HG03139 (cell line): ENCODE data around the gene ATP10A.
"Not testable (repeated sequence)": the region's sequence is repeated elsewhere in the genome, so short reads cannot be mapped to it uniquely, and the experiment has no call there.

Experiments
- ATAC-seq: cut with Tn5 transposase; IDR thresholded peaks from one replicate; pipeline ENCODE4 v1.9.1; 2021; ENCODE audit not compliant: unreplicated experiment

ATP10A gene

GRCh38 chr15:25883463-25884259 lies 20.5 kb upstream of the ATP10A start:
- no peak for ATAC-seq

- no peak for ATAC-seq
These were observed 19.3 kb upstream of the ATP10A start for GRCh38 chr15:25882466-25882865.

- ATAC-seq: not testable (repeated sequence)
These were observed 17.8 kb upstream of the ATP10A start for GRCh38 chr15:25880877-25881276.

GRCh38 chr15:25880411-25880810 lies 17.3 kb upstream of the ATP10A start:
- ATAC-seq: no peak

GRCh38 chr15:25879438-25879837 lies 16.3 kb upstream of the ATP10A start:
- no peak for ATAC-seq

GRCh38 chr15:25877681-25878080 lies 14.6 kb upstream of the ATP10A start:
- ATAC-seq: no peak

- no peak for ATAC-seq
These were observed 13.4 kb upstream of the ATP10A start for GRCh38 chr15:25876231-25877140.

GRCh38 chr15:25875566-25875965 lies 12.4 kb upstream of the ATP10A start:
- no peak for ATAC-seq

GRCh38 chr15:25874379-25874778 lies 11.3 kb upstream of the ATP10A start:
- no peak for ATAC-seq

GRCh38 chr15:25871403-25871802 lies 8.3 kb upstream of the ATP10A start:
- ATAC-seq: no peak

- ATAC-seq: no peak
These were observed 7.8 kb upstream of the ATP10A start for GRCh38 chr15:25870938-25871337.

- ATAC-seq: no peak
These were observed 6.6 kb upstream of the ATP10A start for GRCh38 chr15:25869701-25870100.

- no peak for ATAC-seq
These were observed 3.7 kb upstream of the ATP10A start for GRCh38 chr15:25866874-25867273.

- ATAC-seq: no peak
These were observed 3.1 kb upstream of the ATP10A start for GRCh38 chr15:25866251-25866650.

GRCh38 chr15:25864966-25865365 lies 1.8 kb upstream of the ATP10A start:
- no peak for ATAC-seq

- ATAC-seq: no peak
These were observed 947 bp upstream of the ATP10A start for GRCh38 chr15:25863968-25864580.

- no peak for ATAC-seq
These were observed 536 bp downstream of the ATP10A start for GRCh38 chr15:25862472-25863110.

GRCh38 chr15:25862071-25862471 lies 1.1 kb downstream of the ATP10A start:
- no peak for ATAC-seq

- ATAC-seq: no peak
These were observed 2.0 kb downstream of the ATP10A start for GRCh38 chr15:25860885-25861866.
